NCI-H446 treated with DMSO at 0.1 percent for 48 hours (cell line): ENCODE data around the gene TAP2.
A peak's percentile ranks its signal among the peaks of the same experiment; 100 is the strongest.

Source experiments
- DNase-seq: peaks from one replicate; lab custom pipeline; 2025; lab: John Stamatoyannopoulos, UW

TAP2 gene

GRCh38 chr6:32854376-32855178 is 16.0 kb upstream of the TAP2 start:
- no peak for DNase-seq

GRCh38 chr6:32853541-32854375 is 15.2 kb upstream of the TAP2 start, which contains the start of the genes PSMB9 and TAP1:
Gene PSMB9 (plus strand): TSS chr6:32854192. CDS start chr6:32854230, 38 bp downstream.
Gene TAP1 (minus strand): TSS chr6:32853704. CDS start chr6:32853636, 68 bp downstream.
- DNase-seq, result no peak

- no peak for DNase-seq
Observed at GRCh38 chr6:32852844-32853540, 14.5 kb upstream of the TAP2 start.

- no peak for DNase-seq
Observed at GRCh38 chr6:32852018-32852843, 13.7 kb upstream of the TAP2 start.

- no peak for DNase-seq
Observed at GRCh38 chr6:32851025-32851424, 12.5 kb upstream of the TAP2 start.

- DNase-seq, result no peak
Observed at GRCh38 chr6:32849126-32849525, 10.6 kb upstream of the TAP2 start.

- no peak for DNase-seq
Observed at GRCh38 chr6:32847795-32848194, 9.3 kb upstream of the TAP2 start.

- DNase-seq, result no peak
Observed at GRCh38 chr6:32847004-32847403, 8.5 kb upstream of the TAP2 start.

- no peak for DNase-seq
Observed at GRCh38 chr6:32845384-32845884, 6.9 kb upstream of the TAP2 start.

GRCh38 chr6:32844839-32845383 is 6.4 kb upstream of the TAP2 start:
- no peak for DNase-seq

- DNase-seq, result peak; percentile 21
Observed at GRCh38 chr6:32843979-32844838, 5.7 kb upstream of the TAP2 start, which contains the start of gene PSMB8. Gene PSMB8 (minus strand): TSS chr6:32844047. CDS start chr6:32843996, 51 bp downstream.

- no peak for DNase-seq
Observed at GRCh38 chr6:32843331-32843978, 4.9 kb upstream of the TAP2 start.

GRCh38 chr6:32842690-32843089 is 4.2 kb upstream of the TAP2 start:
- no peak for DNase-seq

GRCh38 chr6:32842021-32842650 is 3.6 kb upstream of the TAP2 start:
- DNase-seq, result no peak

- no peak for DNase-seq
Observed at GRCh38 chr6:32840604-32841246, 2.2 kb upstream of the TAP2 start.

- DNase-seq, result no peak
Observed at GRCh38 chr6:32839356-32839755, 817 bp upstream of the TAP2 start.

- no peak for DNase-seq
Observed at GRCh38 chr6:32837651-32838113, 857 bp downstream of the TAP2 start.

GRCh38 chr6:32836873-32837272 is 1.7 kb downstream of the TAP2 start:
- DNase-seq, result no peak
